Kidney (tissue), 14 donors: Measurements from ENCODE around the gene TMA7B. TPM values are rescaled to one million over a fixed set of nuclear protein-coding genes. Genes with fewer than 3 reads are reported as not detected.

Experiments
- DNase-seq, 5 donors: peaks; one replicate each; pipeline ENCODE4 v3.0.0-alpha.2; 2013 to 2020
- FAIRE-seq: peaks from 2 replicates; lab custom pipeline; 2012; peaks lifted over from hg19 to GRCh38; lab: Jason Lieb, UNC
- H3K27ac ChIP-seq, 2 donors: one replicate each; pipeline ENCODE4 v1.7.0; 2013; ENCODE audit warnings: low read depth in 2 of 2, low read length in 2 of 2, inconsistent platforms in 1 of 2
- H3K27me3 ChIP-seq: one replicate; pipeline ENCODE4 v1.7.1; 2013; ENCODE audit warnings: low read length, inconsistent platforms; ENCODE audit not compliant: control insufficient read depth, insufficient read depth
- H3K36me3 ChIP-seq, 3 donors: one replicate each; pipeline versions ENCODE4 v1.7.0 to v1.7.1; 2013; ENCODE audit warnings: low read length in 3 of 3, control low read depth in 1 of 3, inconsistent platforms in 1 of 3; ENCODE audit not compliant: insufficient read depth in 3 of 3, control insufficient read depth in 2 of 3
- H3K4me1 ChIP-seq, 3 donors: one replicate each; pipeline versions ENCODE4 v1.7.0 to v1.7.1; 2013; ENCODE audit warnings: low read length in 3 of 3, inconsistent platforms in 1 of 3, low read depth in 1 of 3; ENCODE audit not compliant: control insufficient read depth in 2 of 3, insufficient read depth in 2 of 3
- H3K4me3 ChIP-seq, 3 donors: one replicate each; pipeline versions ENCODE4 v1.7.0 to v1.8.1; 2013; ENCODE audit warnings: low read length in 3 of 3, control low read depth in 1 of 3, inconsistent platforms in 1 of 3
- H3K9ac ChIP-seq, 3 donors: one replicate each; pipeline versions ENCODE4 v1.7.0 to v1.7.1; 2013; ENCODE audit warnings: low read length in 3 of 3, control low read depth in 1 of 3, inconsistent platforms in 1 of 3
- H3K9me3 ChIP-seq, 3 donors: one replicate each; pipeline versions ENCODE4 v1.7.0 to v1.7.1; 2013; ENCODE audit warnings: low read length in 3 of 3, control low read depth in 1 of 3, inconsistent platforms in 1 of 3; ENCODE audit not compliant: control insufficient read depth in 2 of 3, insufficient read depth in 1 of 3
- intact Hi-C: fragments of 100-400 bp; cut with DNase I; formaldehyde crosslinking; loops from one replicate; pipeline ENCODE4 v1.11.1; 2022
- polyA plus RNA-seq: library from polyadenylated mRNA; stranded (reverse); fragments of 350-450 nt; fragmentation: Illumina TruSeq; extraction: RNeasy Lipid Tissue Mini Kit (QIAGEN cat#74804); gene quantifications from one replicate; pipeline ENCODE4 v1.2.3, GENCODE V29; 2014; ENCODE audit warnings: low read depth, low replicate concordance; ENCODE audit not compliant: insufficient read depth
- total RNA-seq: library from RNA; stranded (reverse); fragmentation: NEBNext Ultra II Directional; extraction: Animal tissue kit (Norgen Biotek cat#: 25700); gene quantifications from one replicate; pipeline ENCODE4 v1.2.1, GENCODE V29; 2021
- TF ChIP-seq, protein P1 (sequence below): IDR thresholded peaks from 3 replicates; pipeline ENCODE4 v1.5.1; 2012; ENCODE audit warnings: mild to moderate bottlenecking, moderate library complexity, borderline replicate concordance; ENCODE audit not compliant: insufficient read depth; ENCODE audit errors: extremely low read depth
- donor health status: control.
- donor health status: control.
- donor health status: control.
- donor health status: control.
- donor health status: control.
- donor health status: DM: yes; HTN: yes; CAD: no.
- donor health status: Normal renal cell carcinoma (clear cell type).

TMA7B gene
- total and polyA plus RNA-seq, 2 donors from 2014 or later: 0.63 TPM; not detected in 1

DNA sequence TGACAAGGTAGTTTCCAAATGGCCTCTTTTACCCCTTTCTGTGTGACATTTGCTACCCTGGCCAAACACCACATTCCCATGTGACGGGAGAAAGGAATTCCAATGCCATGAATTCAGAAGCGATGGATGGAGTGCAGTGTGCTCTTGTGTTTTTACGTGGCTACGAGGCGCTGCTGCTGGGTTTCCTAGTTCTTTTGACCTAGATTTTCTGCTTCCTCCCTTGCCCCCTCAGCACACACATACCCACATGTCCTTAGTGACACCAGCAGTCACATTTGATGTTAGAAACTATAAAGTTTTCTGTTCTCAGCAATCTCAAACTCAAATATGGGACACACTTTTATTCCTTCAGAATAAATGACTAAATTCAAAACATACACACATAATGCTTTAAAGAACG is 7.8 kb upstream of the TMA7B start:
- FAIRE-seq: no peak
- intact Hi-C loops: no loop called here

DNA sequence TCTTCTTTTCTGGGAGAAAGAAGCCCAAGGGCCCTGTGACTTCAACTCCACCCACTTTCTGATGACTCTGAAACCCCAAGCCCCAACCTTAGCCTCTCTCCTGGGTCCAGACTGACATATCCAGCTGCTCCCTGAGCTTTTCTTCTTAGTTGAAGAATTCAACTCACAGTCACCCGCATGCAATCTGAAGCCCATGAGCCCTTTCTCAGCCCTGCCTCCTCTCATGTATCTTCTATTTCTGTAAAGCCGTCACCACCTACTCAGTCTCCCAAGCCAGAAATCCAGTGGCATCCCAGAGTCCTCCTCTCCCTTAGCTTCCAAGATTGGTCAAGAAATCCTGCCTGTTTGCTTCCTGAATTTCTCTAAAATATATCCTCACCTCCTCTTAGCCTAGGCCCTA is 7.1 kb upstream of the TMA7B start:
- H3K27me3 ChIP-seq: no peaks in the 10 kb centered on the region
- H3K27ac ChIP-seq: no peak overlapping the region
- intact Hi-C loops: no loop called here
- no peak overlapping the region for H3K4me3 ChIP-seq
- no peaks in the 10 kb centered on the region for H3K36me3 ChIP-seq
- no peaks in the 10 kb centered on the region for H3K4me1 ChIP-seq
- DNase-seq (no peak), FAIRE-seq (no peak)
- no peak overlapping the region for H3K9ac ChIP-seq
- TF ChIP-seq, protein P1, sequence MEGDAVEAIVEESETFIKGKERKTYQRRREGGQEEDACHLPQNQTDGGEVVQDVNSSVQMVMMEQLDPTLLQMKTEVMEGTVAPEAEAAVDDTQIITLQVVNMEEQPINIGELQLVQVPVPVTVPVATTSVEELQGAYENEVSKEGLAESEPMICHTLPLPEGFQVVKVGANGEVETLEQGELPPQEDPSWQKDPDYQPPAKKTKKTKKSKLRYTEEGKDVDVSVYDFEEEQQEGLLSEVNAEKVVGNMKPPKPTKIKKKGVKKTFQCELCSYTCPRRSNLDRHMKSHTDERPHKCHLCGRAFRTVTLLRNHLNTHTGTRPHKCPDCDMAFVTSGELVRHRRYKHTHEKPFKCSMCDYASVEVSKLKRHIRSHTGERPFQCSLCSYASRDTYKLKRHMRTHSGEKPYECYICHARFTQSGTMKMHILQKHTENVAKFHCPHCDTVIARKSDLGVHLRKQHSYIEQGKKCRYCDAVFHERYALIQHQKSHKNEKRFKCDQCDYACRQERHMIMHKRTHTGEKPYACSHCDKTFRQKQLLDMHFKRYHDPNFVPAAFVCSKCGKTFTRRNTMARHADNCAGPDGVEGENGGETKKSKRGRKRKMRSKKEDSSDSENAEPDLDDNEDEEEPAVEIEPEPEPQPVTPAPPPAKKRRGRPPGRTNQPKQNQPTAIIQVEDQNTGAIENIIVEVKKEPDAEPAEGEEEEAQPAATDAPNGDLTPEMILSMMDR: no peak
- H3K9me3 ChIP-seq: no peaks in the 10 kb centered on the region

More for the DNA sequence above, 7.8 kb upstream of the TMA7B start:
- Histone ChIP-seq H3K27me3 (no peaks in the 10 kb centered on the region), H3K4me1 (no peaks in the 10 kb centered on the region), H3K36me3 (no peaks in the 10 kb centered on the region), H3K4me3 (no peak overlapping the region), H3K9ac (no peak overlapping the region), H3K27ac (no peak overlapping the region), H3K9me3 (no peaks in the 10 kb centered on the region)
- DNase-seq: no peak
- TF ChIP-seq, protein P1: no peak

DNA sequence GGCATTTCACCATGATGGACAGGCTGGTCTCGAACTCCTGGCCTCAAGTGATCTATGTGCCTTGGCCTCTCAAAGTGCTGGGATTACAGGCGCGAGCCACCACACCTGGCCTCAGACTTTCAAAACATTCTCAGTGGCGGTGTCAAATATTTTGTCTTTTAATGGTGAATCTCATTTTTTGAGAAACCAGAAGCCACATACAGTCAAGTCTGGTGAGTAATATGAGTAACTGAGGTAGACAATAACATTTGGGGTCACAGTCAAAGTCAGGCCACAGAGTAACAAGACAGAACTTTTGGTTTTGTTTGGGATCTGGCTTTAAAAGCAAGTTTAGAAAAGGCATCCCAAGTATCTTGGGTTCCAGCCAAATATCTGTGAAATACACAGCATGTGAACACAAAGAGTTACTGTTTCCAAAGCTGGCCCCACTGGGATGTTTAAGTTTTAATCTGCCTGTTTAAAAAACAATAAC is 5.6 kb upstream of the TMA7B start:
- no peaks in the 10 kb centered on the region for H3K27me3 ChIP-seq
- H3K36me3 ChIP-seq: no peaks in the 10 kb centered on the region
- no peak overlapping the region for H3K9ac ChIP-seq
- FAIRE-seq (no peak), DNase-seq (peak in 2 of 5 donors; percentile 59 to 85)
- no peak overlapping the region for H3K4me3 ChIP-seq
- no peaks in the 10 kb centered on the region for H3K9me3 ChIP-seq
- TF ChIP-seq, protein P1: no peak
- no peak overlapping the region for H3K27ac ChIP-seq
- H3K4me1 ChIP-seq: peaks cover 0 to under 1% (median 0%) of the 10 kb centered on the region in 3 donors
- intact Hi-C loops: no loop called here

DNA sequence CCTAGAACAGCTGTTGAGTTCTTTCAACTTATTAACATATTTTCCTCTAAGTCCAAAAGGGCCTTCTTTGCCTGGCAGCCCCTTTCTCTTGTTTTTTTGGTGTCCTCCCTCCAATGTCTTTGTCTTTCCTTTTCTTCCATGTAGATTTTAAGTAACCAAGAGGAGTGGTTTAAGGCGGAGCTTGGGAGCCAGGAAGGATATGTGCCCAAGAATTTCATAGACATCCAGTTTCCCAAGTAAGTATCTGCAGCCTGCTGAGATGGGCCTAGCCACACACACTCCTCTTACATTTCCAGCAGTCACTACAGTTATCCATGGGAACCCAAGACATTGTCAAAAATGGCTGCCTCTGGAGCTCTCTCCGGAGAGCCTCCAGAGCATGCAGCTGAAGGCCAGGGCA is 4.5 kb upstream of the TMA7B start:
- no peak overlapping the region for H3K9ac ChIP-seq
- no peaks in the 10 kb centered on the region for H3K36me3 ChIP-seq
- FAIRE-seq (no peak), DNase-seq (no peak)
- H3K4me3 ChIP-seq: no peak overlapping the region
- no peak overlapping the region for H3K27ac ChIP-seq
- H3K4me1 ChIP-seq: peaks cover 0 to 2% (median 0%) of the 10 kb centered on the region in 3 donors
- H3K9me3 ChIP-seq: no peaks in the 10 kb centered on the region
- TF ChIP-seq, protein P1: no peak
- H3K27me3 ChIP-seq: no peaks in the 10 kb centered on the region
- intact Hi-C loops: no loop called here
